ENCODE measurements around the gene GPC5. TPM values are rescaled to one million over a fixed set of nuclear protein-coding genes. Genes with fewer than 3 reads are reported as not detected.

Gene GPC5
- total and polyA plus RNA-seq, 9 of the 15 experiments (the other 6 are each of a cell fraction or from before 2014, with no cell fraction given) = 0.18 to 0.27 TPM; not detected in 7

DNA sequence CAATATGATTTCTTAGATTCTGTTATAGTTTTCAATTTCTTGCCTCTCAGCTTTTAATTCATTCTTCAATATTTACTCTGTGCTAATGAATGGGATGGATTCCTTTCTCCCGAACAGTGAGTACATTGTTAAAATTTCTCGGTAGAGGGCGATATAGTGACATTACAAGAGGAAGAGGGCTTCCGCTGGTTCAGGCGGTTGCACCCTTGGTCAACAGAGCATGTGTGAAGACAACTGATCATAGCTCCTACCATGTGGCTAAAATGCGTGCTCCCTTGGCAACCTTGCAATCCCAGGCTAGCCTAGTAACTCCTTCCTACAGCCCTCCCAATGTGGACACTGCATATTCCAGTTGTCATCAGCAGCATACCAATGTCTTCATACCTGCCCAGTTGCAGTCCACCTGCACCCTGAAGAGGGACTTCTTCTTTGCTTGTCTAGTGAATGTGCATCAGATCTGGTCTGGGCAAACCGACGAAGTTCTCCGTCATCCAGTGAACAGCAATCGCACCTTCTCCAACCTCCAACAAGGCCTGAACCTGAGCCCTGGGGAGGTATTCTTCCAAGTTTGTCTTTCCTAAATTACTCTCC is 1175.1 kb downstream of the GPC5 start (continued):
- TF ChIP-seq, protein P1, sequence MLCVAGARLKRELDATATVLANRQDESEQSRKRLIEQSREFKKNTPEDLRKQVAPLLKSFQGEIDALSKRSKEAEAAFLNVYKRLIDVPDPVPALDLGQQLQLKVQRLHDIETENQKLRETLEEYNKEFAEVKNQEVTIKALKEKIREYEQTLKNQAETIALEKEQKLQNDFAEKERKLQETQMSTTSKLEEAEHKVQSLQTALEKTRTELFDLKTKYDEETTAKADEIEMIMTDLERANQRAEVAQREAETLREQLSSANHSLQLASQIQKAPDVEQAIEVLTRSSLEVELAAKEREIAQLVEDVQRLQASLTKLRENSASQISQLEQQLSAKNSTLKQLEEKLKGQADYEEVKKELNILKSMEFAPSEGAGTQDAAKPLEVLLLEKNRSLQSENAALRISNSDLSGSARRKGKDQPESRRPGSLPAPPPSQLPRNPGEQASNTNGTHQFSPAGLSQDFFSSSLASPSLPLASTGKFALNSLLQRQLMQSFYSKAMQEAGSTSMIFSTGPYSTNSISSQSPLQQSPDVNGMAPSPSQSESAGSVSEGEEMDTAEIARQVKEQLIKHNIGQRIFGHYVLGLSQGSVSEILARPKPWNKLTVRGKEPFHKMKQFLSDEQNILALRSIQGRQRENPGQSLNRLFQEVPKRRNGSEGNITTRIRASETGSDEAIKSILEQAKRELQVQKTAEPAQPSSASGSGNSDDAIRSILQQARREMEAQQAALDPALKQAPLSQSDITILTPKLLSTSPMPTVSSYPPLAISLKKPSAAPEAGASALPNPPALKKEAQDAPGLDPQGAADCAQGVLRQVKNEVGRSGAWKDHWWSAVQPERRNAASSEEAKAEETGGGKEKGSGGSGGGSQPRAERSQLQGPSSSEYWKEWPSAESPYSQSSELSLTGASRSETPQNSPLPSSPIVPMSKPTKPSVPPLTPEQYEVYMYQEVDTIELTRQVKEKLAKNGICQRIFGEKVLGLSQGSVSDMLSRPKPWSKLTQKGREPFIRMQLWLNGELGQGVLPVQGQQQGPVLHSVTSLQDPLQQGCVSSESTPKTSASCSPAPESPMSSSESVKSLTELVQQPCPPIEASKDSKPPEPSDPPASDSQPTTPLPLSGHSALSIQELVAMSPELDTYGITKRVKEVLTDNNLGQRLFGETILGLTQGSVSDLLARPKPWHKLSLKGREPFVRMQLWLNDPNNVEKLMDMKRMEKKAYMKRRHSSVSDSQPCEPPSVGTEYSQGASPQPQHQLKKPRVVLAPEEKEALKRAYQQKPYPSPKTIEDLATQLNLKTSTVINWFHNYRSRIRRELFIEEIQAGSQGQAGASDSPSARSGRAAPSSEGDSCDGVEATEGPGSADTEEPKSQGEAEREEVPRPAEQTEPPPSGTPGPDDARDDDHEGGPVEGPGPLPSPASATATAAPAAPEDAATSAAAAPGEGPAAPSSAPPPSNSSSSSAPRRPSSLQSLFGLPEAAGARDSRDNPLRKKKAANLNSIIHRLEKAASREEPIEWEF (CRISPR knock-in tag; IDR thresholded peaks at IDR 0.05) = no peak
- no peak for TF ChIP-seq CBFA2T2 (conservative IDR thresholded peaks at IDR 0.05)

DNA sequence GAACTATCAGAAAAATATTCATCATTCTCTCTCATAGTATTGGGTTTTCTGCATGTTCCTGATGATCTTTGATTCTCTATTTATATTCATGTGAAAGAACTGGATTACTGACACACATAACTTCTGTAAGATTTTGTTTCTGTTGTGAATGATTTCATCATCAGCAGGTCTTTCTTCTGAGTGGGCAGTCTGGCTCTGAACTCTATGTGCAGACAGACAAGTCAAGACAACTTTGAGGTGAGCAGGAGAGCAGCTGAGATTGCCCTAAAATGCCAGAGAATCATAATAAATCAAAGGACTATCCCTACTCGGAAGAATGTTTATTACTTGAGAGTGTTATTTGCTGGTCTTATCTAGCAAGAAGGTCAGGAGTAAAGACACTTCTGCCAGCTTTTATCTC is 1176.1 kb downstream of the GPC5 start:
- Histone ChIP-seq H3K4me3 (no peak overlapping the region), H3K27me3 (ENCODE audit: control insufficient read depth in 2 of 2, insufficient read depth in 2 of 2, low read length in 2 of 2) (no peaks in the 10 kb centered on the region), H3K9me3 (replicated peaks; ENCODE audit: control insufficient read depth, insufficient read depth, low read depth, low read length) (0 out of 2 replicates have a peak, but pooled peaks cover 3% of the 10 kb centered on the region), H3K9ac (ENCODE audit: insufficient read depth in 1 of 2, low read depth in 2 of 2, low read length in 2 of 2) (no peak overlapping the region), H3K4me1 (replicated peaks in 1 of 2; ENCODE audit: control insufficient read depth in 2 of 2, insufficient read depth in 2 of 2, low read length in 2 of 2) (no peaks in the 10 kb centered on the region), H4K20me1 (replicated peaks; ENCODE audit: control insufficient read depth, insufficient read depth, low read length) (no peaks in the 10 kb centered on the region), H2AFZ (ENCODE audit: low read depth, low read length) (no peak overlapping the region), H3K79me2 (ENCODE audit: control insufficient read depth, insufficient read depth, low read length) (no peaks in the 10 kb centered on the region), H3K4me2 (ENCODE audit: insufficient read depth, low read length) (no peak overlapping the region), H3K36me3 (ENCODE audit: control insufficient read depth, insufficient read depth, low read length) (no peaks in the 10 kb centered on the region), H3K27ac (ENCODE audit: extremely low read depth, low read depth, low read length) (no peak overlapping the region), H3K9me1 (ENCODE audit: control insufficient read depth, insufficient read depth, low read length) (no peaks in the 10 kb centered on the region)
- intact Hi-C loops (cut with micrococcal nuclease) (no loop called here), in situ Hi-C loops (cut with MboI) (no loop called here)
- 2% methylated on average over 1 of the region's 1 CpG for WGBS (ENCODE audit: insufficient coverage, low coverage, missing lambda C conversion rate)
- CTCF ChIA-PET (ENCODE audit: low intra/inter-chr PET ratio) = no interaction called here
- DNase-seq (ENCODE audit: extremely low read depth in 1 of 4, low spot score in 3 of 4) (no peak), ATAC-seq (no peak), FAIRE-seq (no peak)
- POLR2A ChIA-PET = interaction anchor here (0.6 to 1.3 kb wide), 2 partner anchors 21 to 362 kb away, joined by 3 read pairs; no protein-coding TSS in a partner anchor
- no TSS peak for BruUV-seq (replicated peaks)
- TF ChIP-seq, protein P2, sequence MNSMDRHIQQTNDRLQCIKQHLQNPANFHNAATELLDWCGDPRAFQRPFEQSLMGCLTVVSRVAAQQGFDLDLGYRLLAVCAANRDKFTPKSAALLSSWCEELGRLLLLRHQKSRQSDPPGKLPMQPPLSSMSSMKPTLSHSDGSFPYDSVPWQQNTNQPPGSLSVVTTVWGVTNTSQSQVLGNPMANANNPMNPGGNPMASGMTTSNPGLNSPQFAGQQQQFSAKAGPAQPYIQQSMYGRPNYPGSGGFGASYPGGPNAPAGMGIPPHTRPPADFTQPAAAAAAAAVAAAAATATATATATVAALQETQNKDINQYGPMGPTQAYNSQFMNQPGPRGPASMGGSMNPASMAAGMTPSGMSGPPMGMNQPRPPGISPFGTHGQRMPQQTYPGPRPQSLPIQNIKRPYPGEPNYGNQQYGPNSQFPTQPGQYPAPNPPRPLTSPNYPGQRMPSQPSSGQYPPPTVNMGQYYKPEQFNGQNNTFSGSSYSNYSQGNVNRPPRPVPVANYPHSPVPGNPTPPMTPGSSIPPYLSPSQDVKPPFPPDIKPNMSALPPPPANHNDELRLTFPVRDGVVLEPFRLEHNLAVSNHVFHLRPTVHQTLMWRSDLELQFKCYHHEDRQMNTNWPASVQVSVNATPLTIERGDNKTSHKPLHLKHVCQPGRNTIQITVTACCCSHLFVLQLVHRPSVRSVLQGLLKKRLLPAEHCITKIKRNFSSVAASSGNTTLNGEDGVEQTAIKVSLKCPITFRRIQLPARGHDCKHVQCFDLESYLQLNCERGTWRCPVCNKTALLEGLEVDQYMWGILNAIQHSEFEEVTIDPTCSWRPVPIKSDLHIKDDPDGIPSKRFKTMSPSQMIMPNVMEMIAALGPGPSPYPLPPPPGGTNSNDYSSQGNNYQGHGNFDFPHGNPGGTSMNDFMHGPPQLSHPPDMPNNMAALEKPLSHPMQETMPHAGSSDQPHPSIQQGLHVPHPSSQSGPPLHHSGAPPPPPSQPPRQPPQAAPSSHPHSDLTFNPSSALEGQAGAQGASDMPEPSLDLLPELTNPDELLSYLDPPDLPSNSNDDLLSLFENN (IDR thresholded peaks at IDR 0.05; ENCODE audit: low read depth in 2 of 2, low read length in 2 of 2) = no peak
- no peak for TF ChIP-seq NONO (IDR thresholded peaks at IDR 0.05; ENCODE audit: low read depth in 2 of 2, low read length in 1 of 2)
- 0 out of 2 replicates have a peak, but pooled peaks have one; percentile 29 for TF ChIP-seq CEBPB (tag; IDR thresholded peaks at IDR 0.05)
- TF ChIP-seq, protein P3, sequence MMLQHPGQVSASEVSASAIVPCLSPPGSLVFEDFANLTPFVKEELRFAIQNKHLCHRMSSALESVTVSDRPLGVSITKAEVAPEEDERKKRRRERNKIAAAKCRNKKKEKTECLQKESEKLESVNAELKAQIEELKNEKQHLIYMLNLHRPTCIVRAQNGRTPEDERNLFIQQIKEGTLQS (IDR thresholded peaks at IDR 0.05) = peak; percentile 41; the same call in 1 of the 2 replicates
- TF ChIP-seq, protein P3 (CRISPR knock-in tag; conservative IDR thresholded peaks at IDR 0.05) = no peak
- TF ChIP-seq SAP30 (IDR thresholded peaks at IDR 0.05; ENCODE audit: borderline replicate concordance, insufficient read depth, low read depth, low read length, poor library complexity, severe bottlenecking) = peak; percentile 30
